GM12801 (cell line): ENCODE data around the gene CACNA1E.

ENCODE experiments used
- CTCF ChIP-seq: IDR thresholded peaks from one replicate; pipeline ENCODE4 v1.5.1; 2011; ENCODE audit warnings: control low read depth; ENCODE audit not compliant: insufficient read length; ENCODE audit errors: extremely low read depth

The CACNA1E gene

GRCh38 chr1:181626279-181626938, 143.1 kb downstream of the CACNA1E start:
- no peak for TF ChIP-seq CTCF

DNA sequence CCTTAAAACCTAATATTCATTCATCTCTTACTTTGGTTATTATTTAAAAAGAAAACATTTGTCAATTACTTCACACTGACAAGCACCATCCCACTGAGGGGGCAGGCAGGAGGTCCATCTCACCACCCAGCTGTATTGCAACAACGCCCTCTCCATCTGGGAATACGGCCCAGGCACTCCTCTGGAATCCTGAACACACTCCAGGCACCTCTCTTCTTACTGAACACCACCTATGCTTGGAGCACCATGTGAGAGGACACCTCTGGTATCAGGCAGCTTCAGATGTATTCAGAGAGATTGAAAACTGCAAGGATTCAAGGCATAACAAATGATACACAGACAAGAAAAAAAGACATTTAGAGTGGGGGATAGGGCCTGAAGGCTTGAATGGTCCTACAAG, 147.1 kb downstream of the CACNA1E start:
- no peak for TF ChIP-seq CTCF

DNA sequence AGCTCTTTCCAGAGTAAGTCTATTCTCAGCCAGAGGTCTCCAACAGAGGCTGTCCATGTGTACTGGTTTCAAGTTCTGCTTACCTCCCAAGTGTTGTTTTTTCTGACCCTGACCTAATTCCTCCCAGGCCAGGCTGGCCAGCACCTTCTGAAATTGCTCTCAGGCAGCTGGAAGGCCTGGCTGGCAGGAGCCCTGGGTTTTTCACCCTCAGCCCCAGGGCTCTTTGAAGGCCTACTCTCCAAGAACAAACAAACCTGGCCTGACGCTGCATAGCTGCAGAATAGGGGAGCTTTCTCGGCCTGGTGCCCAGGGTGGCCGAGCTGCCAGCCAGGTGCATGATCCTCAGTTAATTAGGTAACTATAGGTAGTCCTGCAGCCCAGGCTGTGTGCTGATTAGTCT, 147.5 kb downstream of the CACNA1E start:
- TF ChIP-seq CTCF = no peak

- TF ChIP-seq CTCF = no peak
Measured at GRCh38 chr1:181632492-181632891, 149.2 kb downstream of the CACNA1E start.

GRCh38 chr1:181632960-181633359, 149.6 kb downstream of the CACNA1E start:
- TF ChIP-seq CTCF = no peak

DNA sequence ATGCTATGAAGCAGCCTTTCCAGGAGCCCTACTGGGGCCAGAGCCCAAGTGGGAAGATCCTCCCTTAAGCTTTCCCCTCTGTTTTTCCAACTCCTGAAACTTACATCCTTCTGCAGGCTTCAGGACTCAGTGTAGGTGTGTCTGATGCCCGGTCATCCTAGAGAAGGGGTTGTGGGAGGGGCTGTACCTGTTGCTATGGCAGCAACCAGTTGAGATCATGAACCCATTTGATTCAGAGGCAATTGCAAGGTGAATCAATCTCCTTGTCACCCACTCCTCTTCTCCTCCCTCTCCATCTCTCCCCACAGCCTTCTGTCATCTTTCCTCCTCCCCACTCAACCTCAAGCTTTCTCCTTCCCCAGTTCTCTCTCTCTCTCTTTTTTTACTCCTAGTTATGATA, 151.8 kb downstream of the CACNA1E start:
- TF ChIP-seq CTCF = no peak

DNA sequence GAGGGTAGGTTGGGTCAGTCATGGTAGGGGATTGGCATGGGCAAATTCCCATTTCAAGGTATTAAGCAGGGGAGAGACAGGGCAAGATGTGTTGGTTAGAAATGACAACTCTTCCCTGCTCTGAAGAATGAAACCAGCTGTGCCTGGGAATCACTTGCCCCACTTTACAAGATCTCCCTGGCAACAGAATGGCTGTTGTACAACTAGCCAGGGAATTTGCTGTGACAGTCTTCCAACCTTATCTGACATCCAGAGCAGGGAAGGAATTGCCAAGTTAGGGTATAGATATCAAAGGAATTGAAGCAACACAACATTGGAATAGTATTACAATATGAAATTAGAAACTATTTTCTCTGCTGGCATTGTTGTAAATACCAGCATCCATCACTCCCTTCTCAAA, 154.7 kb downstream of the CACNA1E start:
- TF ChIP-seq CTCF = no peak
